Activated CD4-positive, alpha-beta T cell treated with anti-CD3 and anti-CD28 coated beads for 36 hours (primary cell): ENCODE measurements around the gene CAMTA1. TPM values are rescaled to one million over a fixed set of nuclear protein-coding genes. Genes with fewer than 3 reads are reported as not detected.

ENCODE experiments used
- ATAC-seq: fragments of 200-7000 bp; cut with Tn5 transposase; one replicate; pipeline ENCODE4 v1.10.0; 2021; ENCODE audit warnings: mild to moderate bottlenecking, moderate library complexity
- CTCF ChIA-PET: fragments of 350-600 bp; sonication (Branson Sonifier 250); formaldehyde crosslinking; loops from one replicate; lab custom pipeline; 2021; ENCODE audit warnings: antibody characterized with exemption; lab: Charles Lee
- POLR2A ChIA-PET: fragments of 350-600 bp; sonication (Branson Sonifier 250); formaldehyde crosslinking; loops from one replicate; lab custom pipeline; 2021; ENCODE audit warnings: antibody characterized with exemption, inconsistent platforms; lab: Charles Lee
- DNase-seq: peaks from one replicate; pipeline ENCODE4 v3.0.0-alpha.2; 2020
- H3K27ac Mint-ChIP-seq: one replicate; pipeline ENCODE4 v1.8.0; 2021; ENCODE audit warnings: mixed read lengths
- H3K27me3 Mint-ChIP-seq: one replicate; pipeline ENCODE4 v1.8.0; 2021; ENCODE audit warnings: mixed read lengths
- H3K36me3 Mint-ChIP-seq: one replicate; pipeline ENCODE4 v1.8.0; 2021; ENCODE audit warnings: low read depth, mixed read lengths
- H3K4me1 Mint-ChIP-seq: one replicate; pipeline ENCODE4 v1.8.0; 2021; ENCODE audit warnings: mixed read lengths
- H3K4me3 Mint-ChIP-seq: one replicate; pipeline ENCODE4 v1.8.0; 2021; ENCODE audit warnings: mild to moderate bottlenecking, moderate library complexity, mixed read lengths
- H3K9me3 Mint-ChIP-seq: one replicate; pipeline ENCODE4 v1.8.0; 2021; ENCODE audit warnings: low read depth, mixed read lengths
- intact Hi-C, 2 experiments: fragments of 100-400 bp; cut with DNase I in 1 of 2; cut with micrococcal nuclease in 1 of 2; formaldehyde crosslinking; loops; one replicate each; pipeline versions ENCODE4 v1.14.2 to v1.15.1; 2022 to 2024; cut with DNase I, micrococcal nuclease
- total RNA-seq, 2 experiments: library from RNA; stranded (reverse); gene quantifications; one replicate each; pipeline ENCODE4 v1.2.3, GENCODE V29; 2021

Gene CAMTA1
- total RNA-seq, 2 experiments from 2014 or later, result 62.3 to 76.7 TPM

DNA sequence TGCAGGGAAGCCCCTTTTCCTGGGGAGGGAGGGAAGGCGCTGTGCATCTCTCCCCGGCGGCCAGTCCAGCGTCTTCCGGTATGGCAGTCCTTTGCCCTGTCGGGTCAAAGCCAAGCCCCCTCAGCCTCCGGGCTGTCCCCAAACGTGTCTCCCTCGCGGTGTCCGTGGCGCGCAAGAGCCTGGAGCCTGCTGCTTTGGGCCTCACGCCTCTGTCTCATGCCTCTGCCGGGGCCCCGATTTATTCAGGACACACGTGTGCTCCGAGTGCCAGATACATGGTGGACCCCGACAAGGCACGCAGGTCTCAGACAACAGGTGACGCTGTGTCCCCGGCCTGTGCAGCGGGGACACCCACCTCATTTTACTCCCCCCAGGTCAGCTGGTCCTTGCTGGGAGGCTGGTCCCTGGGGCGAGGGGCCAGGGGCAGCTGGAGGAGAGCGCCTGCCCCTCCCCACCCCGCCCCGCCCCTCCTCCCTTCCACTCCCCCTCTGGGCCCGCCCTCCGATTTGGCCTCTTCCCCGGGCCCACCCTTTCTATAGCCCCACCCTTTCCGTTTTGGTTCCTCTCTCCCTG is 176.7 kb downstream of the CAMTA1 start:
- intact Hi-C loops, result loop anchor here in 1 of 2 experiments (1.0 to 10.0 kb wide), 8 partner anchors 110 to 967 kb away; partner anchors contain the start of genes DNAJC11, ICMT, KLHL21 and NPHP4
- DNase-seq (no peak), ATAC-seq (no peak)
- peaks cover 14% of the 10 kb centered on the region for H3K4me1 Mint-ChIP-seq
- POLR2A ChIA-PET, result no interaction called here
- peak overlapping the region; percentile 69 for H3K4me3 Mint-ChIP-seq
- no peak overlapping the region for H3K27ac Mint-ChIP-seq
- H3K9me3 Mint-ChIP-seq, result no peaks in the 10 kb centered on the region
- no peaks in the 10 kb centered on the region for H3K36me3 Mint-ChIP-seq
- peaks cover 8% of the 10 kb centered on the region for H3K27me3 Mint-ChIP-seq
- CTCF ChIA-PET, result interaction anchor here (0.6 kb wide), 2 partner anchors 72 to 467 kb away, joined by 3 to 4 read pairs; no protein-coding TSS in a partner anchor

DNA sequence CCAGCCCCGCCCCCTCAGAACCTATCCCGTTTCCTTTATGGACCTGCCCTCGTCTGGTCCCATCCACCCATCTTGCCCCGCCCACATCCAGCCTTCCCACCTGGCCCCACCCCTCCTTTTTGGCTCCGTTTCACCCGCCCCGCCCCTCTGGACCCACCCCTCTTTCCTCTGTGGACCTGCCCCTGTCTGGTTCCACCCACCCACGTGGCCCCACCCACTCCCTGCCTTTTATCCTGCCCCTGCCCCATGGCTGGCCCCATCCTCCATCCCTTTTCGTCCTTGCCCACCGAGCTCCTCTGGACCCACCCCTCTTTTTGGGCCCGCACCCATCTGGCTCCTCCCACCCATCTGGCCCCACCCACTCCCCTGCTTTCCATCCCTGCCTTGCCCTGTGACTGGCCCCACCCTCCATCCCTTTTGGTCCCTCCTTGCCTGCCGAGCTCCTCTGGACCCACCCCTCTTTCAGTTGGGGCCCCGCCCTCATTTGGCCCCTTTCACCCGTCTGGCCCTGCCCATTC is 177.3 kb downstream of the CAMTA1 start:
- ChIA-PET POLR2A (no interaction called here), CTCF (interaction anchor here (0.6 to 1.1 kb wide), 5 partner anchors 38 to 467 kb away, joined by 3 to 4 read pairs (median 4); no protein-coding TSS in a partner anchor)
- Mint-ChIP-seq H3K27me3 (peaks cover 8% of the 10 kb centered on the region), H3K9me3 (no peaks in the 10 kb centered on the region), H3K27ac (peak overlapping the region; percentile 85), H3K4me3 (peak overlapping the region; percentile 69), H3K4me1 (peaks cover 16% of the 10 kb centered on the region), H3K36me3 (no peaks in the 10 kb centered on the region)
- DNase-seq (peak; percentile 91), ATAC-seq (peak; percentile 75)
- intact Hi-C loops, result loop anchor here in 1 of 2 experiments (1.0 to 10.0 kb wide), 8 partner anchors 110 to 968 kb away; partner anchors contain the start of genes DNAJC11, ICMT, KLHL21 and NPHP4

DNA sequence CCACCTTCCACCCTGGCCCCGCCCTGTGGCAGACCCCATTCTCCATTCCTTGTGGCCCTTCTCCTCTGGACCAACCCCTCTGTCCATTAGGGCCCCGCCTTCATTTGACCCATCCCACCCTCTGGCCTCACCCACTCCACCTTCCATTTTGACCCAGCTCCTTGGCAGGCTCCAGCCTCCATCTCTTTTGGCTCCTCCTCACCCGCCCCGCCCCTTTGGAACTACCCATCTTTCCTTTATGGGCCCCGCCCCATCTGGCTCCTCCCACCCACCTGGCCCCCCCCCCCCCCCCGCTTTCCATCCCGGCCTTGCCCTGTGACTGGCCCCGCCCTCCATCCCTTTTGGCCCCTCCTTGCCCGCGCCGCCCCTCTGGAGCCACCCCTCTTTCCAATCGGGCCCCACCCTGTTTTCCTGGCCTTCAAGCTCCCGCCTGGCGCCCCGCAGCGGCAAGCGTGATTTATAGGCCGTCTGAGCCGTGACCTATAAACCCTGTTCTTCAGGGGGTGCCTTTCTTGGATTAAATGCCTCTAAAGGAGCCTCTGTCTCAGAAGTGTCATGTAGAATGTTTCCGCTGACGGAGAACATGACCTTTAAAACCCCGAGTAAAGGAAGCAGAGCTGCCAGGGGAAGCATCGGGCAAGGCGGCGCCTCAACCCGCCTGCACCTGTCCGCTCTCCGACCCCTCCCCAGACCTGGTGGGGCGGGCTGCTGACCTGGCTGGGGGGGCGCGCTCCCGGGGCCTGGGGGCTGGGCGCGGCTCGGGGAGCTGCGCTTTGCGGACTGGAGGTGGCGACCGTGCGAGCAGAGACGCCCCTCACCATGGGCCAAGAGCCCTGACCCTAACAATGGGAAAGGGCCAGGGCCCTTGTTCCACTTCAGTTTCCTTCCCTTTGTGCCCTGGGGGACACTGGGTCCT is 178.0 kb downstream of the CAMTA1 start:
- peak overlapping the region; percentile 69 for H3K4me3 Mint-ChIP-seq
- peaks cover 8% of the 10 kb centered on the region for H3K27me3 Mint-ChIP-seq
- peaks cover 22% of the 10 kb centered on the region for H3K4me1 Mint-ChIP-seq
- ChIA-PET POLR2A (interaction anchor here (0.9 kb wide), 1 partner anchor 178 kb away, joined by 3 read pairs; the partner anchor contains the start of gene CAMTA1), CTCF (interaction anchor here (0.6 to 1.1 kb wide), 4 partner anchors 37 to 468 kb away, joined by 3 to 4 read pairs (median 4); no protein-coding TSS in a partner anchor)
- ATAC-seq, result peak; percentile 63
- intact Hi-C loops, result loop anchor here in 1 of 2 experiments (1.0 to 10.0 kb wide), 10 partner anchors 109 to 968 kb away; partner anchors contain the start of genes CAMTA1, DNAJC11, ICMT and KLHL21
- no peaks in the 10 kb centered on the region for H3K9me3 Mint-ChIP-seq
- no peaks in the 10 kb centered on the region for H3K36me3 Mint-ChIP-seq
- peak; percentile 93 for DNase-seq
- peak overlapping the region; percentile 85 for H3K27ac Mint-ChIP-seq

DNA sequence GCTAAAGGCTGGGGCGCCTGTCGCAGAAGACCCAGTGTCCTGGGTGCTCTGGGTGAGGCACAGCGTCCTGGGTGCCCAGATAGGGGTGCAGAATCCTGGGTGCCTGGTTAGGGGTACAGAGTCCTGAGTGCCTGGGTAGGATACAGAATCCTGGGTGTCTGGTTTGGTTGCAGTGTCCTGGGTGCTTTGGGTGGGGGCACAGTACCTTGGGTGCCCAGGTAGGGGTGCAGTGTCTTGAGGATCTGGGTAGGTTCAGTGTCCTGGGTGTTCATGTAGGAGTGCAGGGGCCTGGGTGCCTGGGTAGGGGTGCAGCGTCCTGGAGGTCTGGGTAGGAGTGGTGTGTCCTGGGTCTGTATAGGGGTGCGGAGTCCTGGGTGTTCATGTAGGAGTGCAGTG is 178.7 kb downstream of the CAMTA1 start:
- H3K27ac Mint-ChIP-seq, result peak overlapping the region; percentile 53
- peaks cover 28% of the 10 kb centered on the region for H3K4me1 Mint-ChIP-seq
- H3K36me3 Mint-ChIP-seq, result no peaks in the 10 kb centered on the region
- DNase-seq, result peak; percentile 7
- no peak for ATAC-seq
- H3K4me3 Mint-ChIP-seq, result no peak overlapping the region
- no peaks in the 10 kb centered on the region for H3K9me3 Mint-ChIP-seq
- POLR2A ChIA-PET, result interaction anchor here (0.9 kb wide), 1 partner anchor 179 kb away, joined by 3 read pairs; the partner anchor contains the start of gene CAMTA1
- intact Hi-C loops, result loop anchor here in 1 of 2 experiments (1.0 to 10.0 kb wide), 7 partner anchors 108 to 969 kb away; partner anchors contain the start of genes CAMTA1, ICMT, KLHL21 and NPHP4
- CTCF ChIA-PET, result interaction anchor here (1.1 kb wide), 1 partner anchor 185 kb away, joined by 4 read pairs; no protein-coding TSS in a partner anchor
- H3K27me3 Mint-ChIP-seq, result peaks cover 15% of the 10 kb centered on the region

DNA sequence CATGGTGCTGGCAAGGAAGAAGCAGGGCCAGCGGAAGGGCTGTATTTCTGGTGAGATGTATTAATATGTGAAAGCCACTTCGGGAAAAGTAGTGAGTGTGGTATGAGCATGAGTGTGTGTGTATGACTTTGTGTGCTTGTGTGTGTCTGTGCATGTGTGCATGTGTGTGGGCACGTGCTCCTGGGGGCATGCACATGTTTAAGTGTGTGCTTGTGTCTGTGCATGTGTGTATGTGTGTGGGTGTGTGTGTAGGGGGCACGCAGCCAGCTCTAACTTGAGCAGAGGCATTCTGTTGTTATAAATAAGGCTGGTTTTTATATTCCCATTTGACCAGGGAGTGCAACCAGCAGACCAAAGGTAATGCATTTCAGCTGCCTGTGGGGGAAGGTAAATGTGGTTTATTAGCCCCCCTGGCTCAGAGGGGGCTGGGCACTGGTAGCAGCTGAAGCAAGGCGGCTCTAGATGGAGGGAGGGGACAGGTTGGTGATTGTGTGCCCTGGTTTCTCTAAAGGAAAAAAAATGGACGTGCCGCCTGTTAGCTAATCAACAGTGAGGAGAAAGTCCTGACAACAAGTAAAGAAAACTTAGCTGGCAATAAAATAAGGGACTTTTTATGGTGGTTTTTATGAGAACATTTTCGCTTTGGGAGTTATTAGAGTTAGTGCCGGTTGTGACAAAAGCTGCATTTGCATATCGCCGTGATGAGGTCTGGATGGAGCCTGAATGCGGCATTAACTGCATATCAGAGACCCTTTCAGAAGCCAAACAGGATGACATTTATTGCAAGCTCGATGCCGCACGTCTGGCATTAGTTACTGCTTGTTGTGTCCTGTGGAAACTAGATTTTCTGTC is 180.1 kb downstream of the CAMTA1 start:
- ATAC-seq, result no peak
- ChIA-PET POLR2A (no interaction called here), CTCF (interaction anchor here (1.2 kb wide), 1 partner anchor 8 kb away, joined by 3 read pairs; no protein-coding TSS in a partner anchor)
- Mint-ChIP-seq H3K9me3 (no peaks in the 10 kb centered on the region), H3K4me3 (no peak overlapping the region), H3K27ac (no peak overlapping the region), H3K36me3 (no peaks in the 10 kb centered on the region), H3K27me3 (peaks cover 16% of the 10 kb centered on the region), H3K4me1 (peaks cover 34% of the 10 kb centered on the region)
- intact Hi-C loops, result loop anchor here in 1 of 2 experiments (10.0 kb wide), 1 partner anchor 971 kb away; the partner anchor contains the start of gene NPHP4
- DNase-seq, result no peak

DNA sequence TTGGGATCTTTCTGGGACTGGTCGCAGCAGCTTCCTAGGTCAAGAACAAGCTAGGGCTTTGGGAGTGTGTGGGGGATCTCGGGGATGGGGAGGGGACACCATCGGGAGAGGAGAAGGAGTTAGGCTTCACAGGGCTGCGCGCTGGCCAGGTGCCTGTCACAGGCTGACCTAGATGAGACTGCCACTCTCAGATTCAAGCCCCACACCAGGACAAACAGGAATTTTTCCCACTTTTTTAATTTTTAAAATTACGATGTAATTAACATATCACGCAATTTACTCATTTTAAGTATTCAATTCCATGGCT is 180.6 kb downstream of the CAMTA1 start:
- Mint-ChIP-seq H3K4me3 (no peak overlapping the region), H3K36me3 (no peaks in the 10 kb centered on the region), H3K4me1 (peaks cover 34% of the 10 kb centered on the region), H3K9me3 (no peaks in the 10 kb centered on the region), H3K27me3 (peaks cover 16% of the 10 kb centered on the region), H3K27ac (no peak overlapping the region)
- ChIA-PET CTCF (interaction anchor here (1.2 kb wide), 1 partner anchor 9 kb away, joined by 3 read pairs; no protein-coding TSS in a partner anchor), POLR2A (no interaction called here)
- intact Hi-C loops, result loop anchor here in 1 of 2 experiments (10.0 kb wide), 1 partner anchor 971 kb away; the partner anchor contains the start of gene NPHP4
- no peak for DNase-seq
- no peak for ATAC-seq

DNA sequence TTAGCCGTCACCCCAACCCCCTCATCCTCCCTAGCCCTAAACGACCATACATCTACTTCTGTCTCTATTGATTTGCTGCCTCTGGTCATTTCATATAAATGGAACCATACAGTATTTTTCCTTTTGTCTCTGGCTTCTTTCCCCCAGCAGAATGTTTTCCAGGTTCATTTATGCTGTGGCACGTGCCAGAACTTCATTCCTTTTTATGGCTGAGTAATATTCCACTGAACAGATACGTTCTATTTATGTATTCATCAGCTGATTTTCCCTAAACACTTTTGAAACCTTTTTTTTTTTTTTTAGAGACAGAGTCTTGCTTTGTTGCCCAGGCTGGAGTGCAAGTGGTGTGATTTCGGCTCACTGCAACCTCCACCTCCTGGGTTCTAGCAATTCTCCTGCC is 181.1 kb downstream of the CAMTA1 start:
- ChIA-PET POLR2A (no interaction called here), CTCF (interaction anchor here (1.2 kb wide), 1 partner anchor 9 kb away, joined by 3 read pairs; no protein-coding TSS in a partner anchor)
- Mint-ChIP-seq H3K9me3 (no peaks in the 10 kb centered on the region), H3K4me3 (no peak overlapping the region), H3K27ac (no peak overlapping the region), H3K27me3 (peaks cover 16% of the 10 kb centered on the region), H3K4me1 (peaks cover 34% of the 10 kb centered on the region), H3K36me3 (no peaks in the 10 kb centered on the region)
- no peak for ATAC-seq
- no peak for DNase-seq
- intact Hi-C loops, result loop anchor here in 1 of 2 experiments (10.0 kb wide), 1 partner anchor 972 kb away; the partner anchor contains the start of gene NPHP4

DNA sequence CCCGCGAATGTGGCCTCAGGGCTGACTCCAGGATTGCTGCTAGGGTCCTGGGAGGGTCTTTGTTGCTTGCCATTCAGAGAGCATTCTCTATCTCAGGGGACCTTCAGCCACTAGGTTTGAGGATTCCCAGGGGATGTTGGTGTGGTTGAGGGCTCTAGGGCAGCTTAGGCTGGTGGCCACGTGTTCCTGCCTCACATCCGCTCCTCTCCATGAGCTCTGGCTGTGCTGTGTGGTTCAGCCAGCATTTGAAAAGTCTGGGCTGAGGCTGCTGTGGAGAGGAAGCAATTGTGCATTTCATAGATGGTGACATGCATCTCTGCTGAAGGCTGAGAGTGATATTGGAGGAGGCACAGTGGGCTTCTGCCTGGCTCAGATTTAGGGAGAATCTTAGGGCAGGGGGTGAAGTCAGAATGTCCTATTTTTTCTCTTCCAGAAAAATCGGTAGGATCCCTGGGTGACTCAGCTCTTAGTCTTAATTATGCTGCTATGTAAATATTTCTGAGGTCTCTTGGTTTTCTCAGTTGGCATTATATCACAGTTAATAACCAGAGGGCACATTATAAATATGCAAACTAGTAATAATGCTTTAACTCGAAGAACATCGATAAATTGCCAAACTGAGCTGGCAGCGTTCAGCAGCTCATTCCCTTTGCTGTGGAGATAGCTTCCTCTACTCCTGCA is 182.3 kb downstream of the CAMTA1 start:
- no peak for ATAC-seq
- no peak overlapping the region for H3K27ac Mint-ChIP-seq
- no peaks in the 10 kb centered on the region for H3K9me3 Mint-ChIP-seq
- H3K4me3 Mint-ChIP-seq, result no peak overlapping the region
- peaks cover 16% of the 10 kb centered on the region for H3K27me3 Mint-ChIP-seq
- DNase-seq, result peak; percentile 21
- peaks cover 33% of the 10 kb centered on the region for H3K4me1 Mint-ChIP-seq
- POLR2A ChIA-PET, result no interaction called here
- intact Hi-C loops, result loop anchor here in 1 of 2 experiments (10.0 kb wide), 1 partner anchor 973 kb away; the partner anchor contains the start of gene NPHP4
- CTCF ChIA-PET, result interaction anchor here (0.6 kb wide), 1 partner anchor 104 kb away, joined by 3 read pairs; no protein-coding TSS in a partner anchor
- H3K36me3 Mint-ChIP-seq, result no peaks in the 10 kb centered on the region

DNA sequence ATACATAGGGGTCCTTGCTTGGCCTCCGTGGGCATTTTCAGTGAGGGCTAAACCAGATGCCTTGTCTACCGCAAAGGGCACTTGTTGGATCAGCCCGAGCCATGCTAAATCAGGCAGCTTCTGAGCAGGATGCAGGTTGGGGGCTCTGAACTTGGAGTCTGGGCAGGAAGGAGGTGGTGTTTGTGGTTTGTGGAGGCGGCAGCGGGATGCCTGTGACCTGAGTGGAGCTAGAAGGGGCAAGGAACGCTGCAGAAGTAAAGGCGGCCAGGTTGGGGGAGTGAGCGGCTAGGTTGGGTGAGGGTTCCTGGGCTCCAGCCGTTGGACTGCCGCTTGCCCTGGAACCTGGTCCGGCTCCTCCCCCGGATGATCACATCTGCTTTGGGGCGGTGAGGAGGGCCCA is 183.9 kb downstream of the CAMTA1 start:
- Mint-ChIP-seq H3K27me3 (peaks cover 16% of the 10 kb centered on the region), H3K27ac (no peak overlapping the region), H3K4me1 (peaks cover 22% of the 10 kb centered on the region), H3K36me3 (no peaks in the 10 kb centered on the region), H3K4me3 (no peak overlapping the region), H3K9me3 (no peaks in the 10 kb centered on the region)
- DNase-seq (peak; percentile 65), ATAC-seq (peak; percentile 71)
- POLR2A ChIA-PET, result no interaction called here
- intact Hi-C loops, result loop anchor here in 1 of 2 experiments (10.0 kb wide), 1 partner anchor 974 kb away; the partner anchor contains the start of gene NPHP4
- CTCF ChIA-PET, result interaction anchor here (0.8 kb wide), 1 partner anchor 10 kb away, joined by 5 read pairs; no protein-coding TSS in a partner anchor
